ENCODE results near the gene ZFAND3.
"Not testable (repeated sequence)": the region's sequence is repeated elsewhere in the genome, so short reads cannot be mapped to it uniquely, and the experiment has no call there.

The ZFAND3 gene

DNA sequence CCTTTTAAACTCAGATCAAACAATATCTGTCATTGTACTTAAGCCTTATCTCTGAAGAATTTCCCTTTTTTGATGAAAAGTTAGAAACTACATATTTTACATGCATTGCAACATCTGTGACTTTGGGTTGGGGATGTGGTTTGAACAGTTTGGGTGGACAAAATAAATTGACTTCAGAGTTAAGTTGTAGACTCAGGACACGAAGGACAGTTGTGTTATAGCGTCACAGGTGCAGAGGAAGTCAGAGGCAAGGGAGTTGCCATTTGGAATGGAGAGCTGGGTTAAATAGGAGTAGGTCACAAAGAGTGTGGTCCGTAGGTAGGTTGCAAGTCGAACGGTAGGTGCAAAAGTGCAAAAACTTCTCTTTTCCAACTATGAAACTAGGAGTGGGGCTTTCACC, 46.0 kb downstream of the ZFAND3 start:
- DNase-seq (ENCODE audit: low read depth), result no peak

DNA sequence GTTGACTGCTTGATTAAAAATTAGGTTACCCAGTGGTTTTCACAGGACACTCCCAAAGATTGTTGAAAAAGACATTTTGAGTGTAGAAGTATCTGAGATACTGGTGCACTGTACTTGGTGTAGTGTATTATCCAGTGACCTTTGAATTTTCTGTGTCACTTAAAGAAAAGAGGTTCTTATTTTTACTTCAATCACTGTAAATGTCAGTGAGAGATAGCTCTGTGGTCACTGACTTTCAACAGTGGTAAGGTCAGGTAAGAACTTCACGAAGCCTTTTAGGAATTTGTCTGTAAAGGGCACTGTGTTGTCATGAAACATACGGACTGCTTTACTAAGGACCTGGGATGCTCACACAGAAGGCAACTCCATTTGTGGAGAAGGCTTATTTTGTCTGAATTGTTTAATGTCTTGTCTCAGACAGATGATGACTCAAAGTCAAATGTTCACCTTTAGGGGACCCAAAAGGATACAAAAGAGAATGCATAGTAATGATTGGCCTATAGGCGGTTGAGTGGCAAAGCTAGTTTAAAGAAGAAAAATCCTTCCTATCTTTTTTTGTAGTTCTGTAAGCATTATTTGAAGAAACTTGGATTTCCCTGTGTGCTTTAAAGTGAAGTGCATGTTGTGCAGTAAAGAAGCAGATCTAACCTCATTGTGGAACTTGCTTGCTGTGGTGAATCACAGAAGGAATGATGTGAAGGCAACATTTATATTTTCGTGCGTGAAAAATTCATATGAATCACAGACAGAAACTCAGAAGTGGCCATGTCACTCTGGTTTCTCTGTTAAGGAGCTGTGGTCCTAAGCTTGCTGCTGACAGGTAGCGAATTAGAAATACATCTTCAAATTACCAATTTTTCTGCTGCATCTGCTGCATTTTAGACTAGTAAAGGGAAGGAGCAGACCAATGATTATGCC, 47.3 kb downstream of the ZFAND3 start:
- no peak for DNase-seq (ENCODE audit: low read depth)

DNA sequence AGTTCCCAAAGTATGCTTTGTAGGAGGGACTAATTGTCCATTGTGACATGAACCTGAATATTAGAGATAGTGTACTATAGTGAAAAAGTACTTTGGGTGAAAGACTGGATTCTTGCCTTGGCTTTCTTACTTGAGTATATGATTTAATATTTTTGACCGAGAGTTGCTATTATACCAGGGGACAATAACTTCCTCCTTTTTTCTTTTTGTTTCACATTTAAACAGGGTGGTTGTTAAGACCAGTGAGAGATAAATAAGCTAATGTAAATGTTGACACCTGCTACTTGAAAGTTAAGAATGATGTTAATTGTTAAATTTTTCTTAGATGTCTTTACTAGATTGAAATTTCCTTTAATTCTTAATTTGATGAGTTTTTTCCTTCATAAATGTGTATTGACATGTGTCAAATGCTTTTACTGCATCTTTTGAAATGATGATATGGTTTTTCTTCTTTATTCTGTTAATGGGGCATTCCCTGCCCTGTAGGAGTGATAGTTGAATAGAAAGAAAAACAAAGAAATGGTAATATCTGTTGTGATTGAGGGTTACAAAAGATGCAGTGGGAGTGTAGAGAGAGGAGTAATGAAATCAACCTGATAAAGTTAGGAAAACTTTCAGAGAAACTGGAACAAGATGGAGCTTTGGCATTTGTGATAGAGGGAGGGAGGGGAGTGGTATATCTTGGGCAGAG, 48.4 kb downstream of the ZFAND3 start:
- no peak for DNase-seq (ENCODE audit: low read depth)

DNA sequence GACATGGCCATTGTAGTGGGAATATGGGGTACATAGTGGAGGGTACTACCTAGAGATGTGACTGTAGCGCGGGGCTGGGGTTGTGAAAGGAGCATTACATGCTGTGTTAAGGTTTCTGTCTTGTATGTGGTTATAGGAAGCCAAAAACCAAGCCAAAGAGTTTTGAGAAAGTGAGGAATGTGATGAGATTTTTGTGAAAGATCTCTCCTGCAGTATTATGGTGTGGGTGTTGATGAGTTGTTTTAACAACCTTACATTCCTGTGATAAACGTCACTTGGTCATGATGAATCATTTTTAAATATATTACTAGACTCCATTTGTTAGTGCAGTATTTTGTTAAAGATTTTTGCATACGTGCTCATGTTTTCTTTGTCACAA, 48.9 kb downstream of the ZFAND3 start:
- no peak for DNase-seq (ENCODE audit: low read depth)

DNA sequence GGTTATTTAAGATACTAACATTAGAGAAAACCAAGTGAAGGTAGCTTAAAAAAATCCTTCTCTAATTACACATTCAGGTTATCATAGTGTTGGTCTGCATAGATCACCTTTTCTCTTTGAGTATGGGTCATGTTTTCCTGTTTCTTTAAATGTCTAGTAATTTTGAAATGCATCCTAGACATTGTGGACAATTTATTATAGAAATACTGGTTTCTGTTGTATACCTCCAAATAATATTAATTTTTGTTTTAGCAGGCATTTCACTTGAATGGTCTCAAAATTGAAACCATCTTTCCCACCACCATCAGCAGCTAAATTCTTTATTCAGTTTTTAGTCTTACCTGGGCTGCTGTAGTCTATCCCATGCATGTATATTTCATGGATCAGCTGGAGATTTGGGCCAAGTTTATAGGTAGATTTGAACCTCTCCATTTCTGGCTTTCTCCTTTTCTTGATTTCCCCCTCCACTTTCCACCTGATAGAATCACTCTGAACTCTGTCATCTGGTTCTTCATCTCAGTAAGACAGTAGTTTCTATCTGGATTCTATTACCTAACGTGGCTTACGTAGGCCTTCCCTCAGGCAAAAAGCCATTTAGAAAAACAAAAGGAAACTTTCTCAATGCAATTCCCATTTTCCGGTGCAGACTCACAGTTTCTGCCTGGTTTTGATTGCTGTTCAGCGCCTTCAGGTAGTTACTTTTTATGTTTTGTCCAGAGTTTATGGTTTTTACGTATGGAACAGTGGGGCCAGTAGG, 52.3 kb downstream of the ZFAND3 start:
- no peak for DNase-seq (ENCODE audit: low read depth)

DNA sequence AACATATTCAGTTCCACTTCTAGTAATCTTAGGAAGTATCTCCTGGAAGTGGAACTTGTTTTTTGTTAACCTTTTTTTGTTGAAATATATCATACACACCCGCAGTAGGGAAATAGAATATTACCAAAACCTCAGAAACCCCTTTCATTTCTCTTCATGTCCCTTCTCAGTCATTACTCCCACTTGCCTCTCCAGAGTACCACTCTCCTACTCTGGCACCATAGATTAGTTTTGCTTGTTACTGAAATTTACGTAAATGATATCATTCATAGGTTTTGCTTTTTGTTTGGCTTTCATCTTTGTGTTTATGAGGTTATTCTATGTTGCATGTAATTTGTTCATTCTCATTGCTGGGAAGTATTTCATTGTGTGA, 52.8 kb downstream of the ZFAND3 start:
- DNase-seq (ENCODE audit: low read depth), result no peak

DNA sequence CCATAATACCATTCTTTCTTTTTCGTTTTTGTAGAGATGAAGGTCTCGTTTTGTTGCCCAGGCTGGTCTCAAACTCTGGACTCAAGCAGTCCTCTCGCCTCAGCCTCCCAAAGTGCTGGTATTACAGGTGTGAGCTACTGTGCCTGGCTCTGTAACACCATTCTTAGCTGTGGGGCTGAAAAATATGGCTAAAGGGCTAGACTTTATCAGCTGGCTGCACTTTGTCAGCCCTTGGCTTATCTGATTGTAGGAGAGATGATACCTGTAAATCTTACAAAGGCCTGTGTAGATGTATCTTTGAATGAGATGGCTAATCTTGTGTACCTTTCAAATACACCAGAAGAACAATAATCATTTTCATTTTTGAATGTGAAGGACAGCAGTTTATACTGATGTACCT, 55.2 kb downstream of the ZFAND3 start:
- DNase-seq (ENCODE audit: low read depth), result no peak

DNA sequence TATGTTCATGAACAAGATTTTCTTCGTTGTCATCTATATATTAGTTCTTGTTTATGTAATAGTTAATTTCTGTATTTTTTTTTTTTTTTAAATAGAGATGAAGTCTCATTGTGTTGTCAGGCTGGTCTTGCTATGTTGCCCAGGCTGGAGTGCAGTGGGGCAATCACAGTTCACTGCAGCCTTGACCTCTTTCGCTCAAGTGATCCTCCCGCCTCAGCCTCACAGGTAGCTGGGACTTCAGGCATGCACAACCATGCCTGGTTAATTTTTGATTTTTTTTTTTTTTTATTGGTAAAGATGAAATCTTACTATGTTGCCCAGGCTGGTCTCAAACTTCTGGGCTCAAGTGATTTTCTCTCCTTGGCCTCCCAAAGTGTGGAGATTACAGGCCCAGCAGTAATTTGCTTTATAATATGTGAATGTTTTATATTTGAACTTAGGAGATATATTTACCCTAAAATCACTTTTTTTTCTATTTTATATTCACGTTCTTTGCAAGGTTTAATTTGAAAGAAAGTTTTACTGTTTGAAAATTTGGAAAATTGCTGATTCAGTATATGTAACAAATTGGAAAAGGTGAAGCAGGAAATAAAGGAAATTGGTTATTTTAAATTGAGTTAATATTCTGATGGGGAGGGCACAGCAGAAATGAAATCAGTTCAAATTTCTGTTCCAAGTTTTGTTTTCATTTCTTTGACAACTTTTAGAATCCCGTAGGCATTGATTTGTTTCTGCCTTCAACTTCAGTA, 56.2 kb downstream of the ZFAND3 start:
- DNase-seq (ENCODE audit: low read depth), result no peak

DNA sequence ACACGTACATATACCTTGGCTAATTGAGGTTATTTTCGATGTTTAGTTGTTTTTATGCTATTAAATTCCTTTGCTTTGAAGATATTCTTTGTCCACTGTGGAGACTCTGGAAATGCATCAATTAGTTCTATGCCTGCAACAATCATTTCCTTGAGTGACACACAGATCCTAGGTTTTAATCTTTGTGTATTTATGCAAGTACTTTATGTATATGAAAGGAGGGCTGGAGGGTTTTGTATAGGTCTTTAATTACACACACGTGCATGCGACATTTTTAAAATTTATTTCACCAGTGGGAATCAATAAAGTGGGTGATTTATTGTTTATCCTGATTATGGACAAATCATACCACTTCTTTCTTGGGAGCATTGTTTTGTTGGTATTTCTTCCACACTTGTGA, 57.3 kb downstream of the ZFAND3 start:
- no peak for DNase-seq (ENCODE audit: low read depth)

DNA sequence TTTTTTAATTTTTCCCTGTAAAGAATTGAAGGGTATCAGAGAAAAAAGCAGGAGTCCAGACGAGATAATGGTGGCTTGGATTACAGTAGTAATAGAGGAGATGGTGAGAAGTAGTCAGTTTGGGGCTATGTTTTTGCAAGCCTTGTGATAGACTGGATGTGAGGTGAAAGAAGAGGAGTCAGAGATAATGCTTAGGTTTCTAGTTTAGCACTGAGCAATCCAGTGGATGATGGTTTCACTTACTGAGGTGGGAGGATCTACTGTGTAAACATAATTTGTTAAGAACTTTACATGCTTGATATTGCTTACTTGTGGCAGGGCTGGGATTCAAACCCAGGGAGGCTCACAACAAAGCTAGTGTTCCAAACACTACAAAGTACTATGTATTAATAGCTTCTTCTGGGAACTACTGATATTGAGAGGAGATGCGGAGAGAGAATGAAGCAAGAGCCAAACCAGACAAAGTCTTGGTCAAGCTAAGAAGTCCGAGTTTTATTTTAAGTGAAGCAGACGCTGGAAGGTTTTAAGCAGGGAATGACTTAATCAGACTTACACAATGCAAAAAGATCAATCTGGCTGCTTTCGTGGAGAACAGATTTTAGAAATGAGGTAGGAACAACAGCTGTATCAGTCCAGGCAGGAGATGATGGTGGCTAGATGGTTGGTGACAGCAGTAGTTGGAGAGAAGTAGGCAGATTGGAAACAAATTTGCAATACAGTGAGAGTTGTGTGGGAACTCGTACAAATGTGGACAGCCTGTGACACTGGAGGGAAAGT, 58.0 kb downstream of the ZFAND3 start:
- DNase-seq (ENCODE audit: low read depth), result no peak

DNA sequence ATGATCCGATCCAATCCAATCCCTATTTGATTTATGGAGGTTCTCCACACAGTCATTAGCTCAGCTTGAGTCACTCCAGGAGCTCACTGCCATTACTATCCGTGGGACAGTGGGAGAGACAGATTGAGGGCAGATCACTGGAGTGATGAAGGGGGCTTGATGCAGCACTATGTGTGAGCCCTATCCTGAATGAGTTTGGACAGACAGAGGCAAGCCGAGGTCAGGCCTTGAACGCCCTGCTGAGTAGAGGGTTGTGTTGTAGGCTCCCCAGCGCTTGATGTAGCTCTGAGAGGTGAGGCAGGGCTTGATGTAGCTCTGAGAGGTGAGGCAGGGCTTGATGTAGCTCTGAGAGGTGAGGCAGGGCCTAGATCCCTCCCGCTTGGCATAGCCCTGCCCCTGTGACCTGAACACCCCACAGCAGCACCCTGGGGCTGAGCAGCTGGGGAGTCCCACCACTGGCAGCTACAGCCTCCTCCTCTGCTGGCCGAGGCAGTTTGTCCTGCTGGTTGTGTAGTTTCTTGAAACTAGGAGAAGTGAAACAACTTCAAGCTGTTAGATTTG, 58.7 kb downstream of the ZFAND3 start:
- DNase-seq (ENCODE audit: low read depth), result no peak

DNA sequence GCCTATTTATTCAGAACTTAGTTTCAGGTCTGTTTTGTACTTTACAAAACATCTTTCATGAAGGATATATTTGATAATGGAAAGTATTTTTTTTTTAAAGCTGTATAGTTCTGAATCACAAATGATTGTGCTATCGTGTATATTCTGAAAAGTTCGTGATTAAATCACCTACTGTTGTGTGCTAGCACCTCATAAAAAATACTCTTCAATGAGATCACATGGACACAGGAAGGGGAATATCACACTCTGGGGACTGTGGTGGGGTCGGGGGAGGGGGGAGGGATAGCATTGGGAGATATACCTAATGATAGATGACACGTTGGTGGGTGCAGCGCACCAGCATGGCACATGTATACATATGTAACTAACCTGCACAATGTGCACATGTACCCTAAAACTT, 61.1 kb downstream of the ZFAND3 start:
- not testable (repeated sequence) for DNase-seq (ENCODE audit: low read depth)

DNA sequence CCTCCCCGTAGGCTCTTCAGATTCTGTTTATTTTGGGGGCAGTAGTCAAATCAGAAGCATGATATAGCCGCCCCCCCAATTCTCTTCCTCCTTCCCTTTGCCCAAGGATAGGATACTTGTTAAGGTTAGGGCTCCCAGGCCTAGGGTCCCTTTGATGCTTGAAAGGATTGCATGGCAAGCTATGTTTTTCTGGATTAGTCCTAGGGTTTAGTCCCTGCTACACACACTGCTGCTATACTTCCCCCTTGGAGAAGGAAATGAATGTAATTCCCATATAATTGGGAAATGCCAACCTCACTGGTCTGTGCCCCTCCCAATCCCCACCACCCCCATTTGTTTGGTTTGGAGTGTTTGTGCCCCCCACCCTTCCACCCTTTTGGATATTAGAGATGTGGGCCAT, 62.8 kb downstream of the ZFAND3 start:
- no peak for DNase-seq (ENCODE audit: low read depth)

DNA sequence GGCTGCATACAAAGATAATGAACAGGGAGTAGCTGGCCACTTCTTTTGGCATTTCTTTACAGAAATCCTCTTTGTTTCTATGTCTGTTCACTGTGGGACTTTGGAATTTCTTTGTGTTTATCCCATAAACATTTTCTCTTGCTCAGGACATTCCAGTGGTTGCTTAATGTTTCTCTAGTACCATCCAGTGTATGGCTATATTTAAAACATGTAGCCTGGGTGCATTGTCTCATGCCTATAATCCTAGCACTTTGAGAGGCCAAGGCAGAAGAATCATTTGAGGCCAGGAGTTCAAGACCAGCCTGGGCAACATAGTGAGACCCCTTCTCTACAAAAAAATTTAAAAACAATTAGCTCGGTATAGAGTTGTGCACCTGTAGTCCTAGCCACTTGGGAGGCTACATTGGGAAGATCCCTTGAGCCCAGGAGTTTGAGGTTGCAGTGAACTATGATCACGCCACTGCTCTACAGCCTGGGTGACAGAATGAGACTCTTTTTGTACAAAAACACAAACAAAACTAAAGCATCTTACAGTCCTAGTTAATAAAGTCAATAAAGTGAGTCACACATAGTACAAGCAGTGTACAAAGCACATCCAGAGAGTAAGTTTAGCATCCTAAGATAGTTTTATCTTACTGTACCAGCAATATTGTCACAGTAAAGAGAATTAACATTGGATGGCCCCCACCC, 63.3 kb downstream of the ZFAND3 start:
- no peak for DNase-seq (ENCODE audit: low read depth)

DNA sequence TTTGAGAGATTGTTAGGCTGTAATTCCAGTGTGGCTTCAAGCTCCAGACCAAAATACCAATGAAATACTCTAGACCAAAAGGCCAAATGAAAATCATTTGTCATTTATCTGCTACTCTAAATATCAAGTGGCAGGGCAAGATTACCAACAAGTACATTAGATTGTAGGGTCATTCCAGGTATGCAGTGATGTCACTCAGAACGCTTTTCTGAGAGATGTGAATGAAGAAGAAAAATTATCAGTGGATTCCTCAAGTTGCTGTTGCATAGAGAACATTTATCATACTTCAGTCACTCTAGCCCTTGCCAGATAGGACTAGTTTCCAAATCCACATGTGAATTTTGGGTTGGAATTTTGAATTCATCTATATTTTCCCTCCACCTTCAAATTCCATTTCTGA, 65.0 kb downstream of the ZFAND3 start:
- DNase-seq (ENCODE audit: low read depth), result no peak

DNA sequence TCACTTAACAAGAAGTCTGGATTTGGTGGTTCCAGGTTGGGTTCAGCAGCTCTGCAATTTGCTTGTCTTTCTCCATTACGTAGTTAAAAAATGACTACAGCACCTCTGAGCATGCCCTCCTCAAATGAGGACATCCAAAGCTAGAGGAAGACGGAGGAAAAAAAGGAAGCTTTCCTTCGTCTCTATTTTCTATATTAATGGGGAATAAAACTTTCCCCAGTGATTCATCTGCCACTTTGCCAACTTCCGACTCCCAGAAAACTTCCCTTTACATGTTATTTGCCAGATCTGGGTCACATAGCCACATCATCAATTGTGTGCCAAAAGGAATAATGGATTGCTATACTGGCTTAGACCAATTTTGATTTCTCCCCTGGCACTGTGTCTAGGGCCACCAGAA, 69.5 kb downstream of the ZFAND3 start:
- no peak for DNase-seq (ENCODE audit: low read depth)

DNA sequence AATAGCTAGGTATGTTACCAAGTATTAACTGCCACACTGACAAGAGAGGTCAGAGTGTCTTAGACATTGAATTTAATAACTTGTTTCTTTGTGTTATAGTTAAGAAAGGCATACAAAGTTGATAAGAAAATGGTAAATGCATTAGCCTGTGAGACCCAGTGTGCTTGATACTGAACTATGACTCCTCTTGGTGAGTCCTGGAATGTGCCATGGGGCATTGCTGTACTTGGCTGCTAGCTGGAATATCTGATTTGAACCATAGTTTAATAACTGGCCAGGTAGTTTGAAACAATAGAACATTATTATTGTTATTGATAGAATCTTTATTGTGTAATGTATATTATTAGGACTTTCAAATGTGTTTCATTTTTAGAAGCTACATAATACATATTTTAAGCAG, 70.0 kb downstream of the ZFAND3 start:
- no peak for DNase-seq (ENCODE audit: low read depth)

DNA sequence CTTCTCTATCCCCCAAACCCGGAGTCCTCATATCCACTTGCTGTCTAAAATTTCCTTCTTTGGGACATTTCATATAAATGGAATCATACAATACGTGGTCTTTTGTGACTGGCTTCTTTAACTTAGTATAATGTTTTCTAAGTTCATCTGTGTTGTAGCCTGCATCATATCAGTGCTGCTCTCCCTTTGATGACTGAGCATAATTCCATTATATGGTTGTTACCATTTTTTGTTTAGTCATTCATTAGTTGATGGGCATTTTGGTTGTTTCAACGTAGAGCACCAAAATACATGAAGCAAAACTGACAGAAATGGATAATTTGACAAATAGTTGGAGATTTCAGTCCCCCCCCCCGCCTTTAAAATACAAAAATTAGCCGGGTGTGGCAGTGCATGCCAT, 71.5 kb downstream of the ZFAND3 start:
- DNase-seq (ENCODE audit: low read depth), result no peak

DNA sequence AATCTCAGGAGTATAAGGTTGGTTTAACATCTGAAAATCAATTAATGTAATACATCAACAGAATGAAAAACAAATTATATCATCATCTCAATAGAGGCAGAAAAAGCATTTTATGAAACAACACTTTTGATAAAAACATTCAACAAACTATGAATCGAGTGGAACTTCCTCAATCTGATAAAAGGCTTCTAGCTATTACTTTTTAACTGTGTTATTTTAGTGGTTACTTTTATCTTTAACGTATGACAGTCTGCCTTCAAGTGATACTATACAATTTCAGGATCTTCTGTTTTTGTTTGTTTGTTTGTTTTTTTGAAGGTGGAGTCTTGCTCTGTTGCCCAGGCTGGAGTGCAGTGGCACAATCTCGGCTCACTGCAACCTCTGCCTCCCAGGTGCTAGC, 73.7 kb downstream of the ZFAND3 start:
- DNase-seq (ENCODE audit: low read depth), result no peak

DNA sequence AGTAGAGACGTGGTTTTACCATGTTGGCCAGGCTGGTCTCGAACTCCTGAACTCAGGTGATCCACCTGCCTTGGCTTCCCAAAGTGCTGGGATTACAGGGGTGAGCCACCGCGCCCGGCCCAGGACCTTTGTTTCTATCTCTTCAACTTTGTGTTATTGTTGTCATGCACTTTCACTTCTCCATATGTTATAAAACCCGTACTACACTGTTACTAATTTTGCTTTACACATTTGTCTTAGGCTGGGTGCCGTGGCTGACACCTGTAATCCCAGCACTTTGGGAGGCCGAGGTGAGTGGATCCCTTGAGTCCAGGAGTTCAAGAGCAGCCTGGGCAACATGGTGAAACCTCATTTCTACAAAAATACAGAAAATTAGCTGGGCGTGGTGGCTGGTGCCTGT, 74.2 kb downstream of the ZFAND3 start:
- not testable (repeated sequence) for DNase-seq (ENCODE audit: low read depth)

DNA sequence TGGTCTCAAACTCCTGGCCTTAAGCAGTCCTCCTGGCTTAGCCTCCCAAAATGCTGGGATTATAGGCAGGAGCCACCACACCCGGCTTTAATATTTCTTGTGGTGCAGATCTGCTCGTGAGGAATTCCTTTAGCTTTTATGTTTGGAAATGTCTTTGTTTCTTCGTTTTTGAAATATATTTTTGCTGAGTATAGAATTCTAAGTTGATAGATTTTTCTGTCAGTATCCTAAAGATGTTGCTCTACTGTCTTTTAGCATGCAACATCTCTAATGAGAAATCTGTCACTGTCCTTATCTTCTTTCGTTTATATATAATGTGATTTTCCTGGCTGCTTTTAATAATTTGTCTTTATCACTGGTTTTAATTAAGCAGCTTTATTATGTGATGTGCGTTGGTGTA, 75.1 kb downstream of the ZFAND3 start:
- DNase-seq (ENCODE audit: low read depth), result no peak

Measured in activated T-cell treated with anti-CD3 and anti-CD28 coated beads for 24 hours (primary cell).